OCI-M1 (cell line): ENCODE measurements around the gene COL4A4.
"Not testable (repeated sequence)": the region's sequence is repeated elsewhere in the genome, so short reads cannot be mapped to it uniquely, and the experiment has no call there.

Source experiments
- DNase-seq: peaks from one replicate; lab custom pipeline; 2025; lab: John Stamatoyannopoulos, UW

COL4A4 gene

GRCh38 chr2:227115761-227116160 lies 48.2 kb downstream of the COL4A4 start:
- DNase-seq: no peak

- DNase-seq: peak; percentile 79
These were observed 56.9 kb downstream of the COL4A4 start for GRCh38 chr2:227106845-227107759.

GRCh38 chr2:227103583-227103982 lies 60.4 kb downstream of the COL4A4 start:
- DNase-seq: no peak

- DNase-seq: no peak
These were observed 64.7 kb downstream of the COL4A4 start for GRCh38 chr2:227099340-227099739.

- no peak for DNase-seq
These were observed 65.9 kb downstream of the COL4A4 start for GRCh38 chr2:227098162-227098515.

- no peak for DNase-seq
These were observed 66.4 kb downstream of the COL4A4 start for GRCh38 chr2:227097495-227098161.

GRCh38 chr2:227095346-227095745 lies 68.7 kb downstream of the COL4A4 start:
- DNase-seq: no peak

- no peak for DNase-seq
These were observed 81.7 kb downstream of the COL4A4 start for GRCh38 chr2:227082286-227082685.

GRCh38 chr2:227079726-227080125 lies 84.3 kb downstream of the COL4A4 start:
- no peak for DNase-seq

- DNase-seq: not testable (repeated sequence)
These were observed 98.9 kb downstream of the COL4A4 start for GRCh38 chr2:227065065-227065464.

GRCh38 chr2:227058888-227059399 lies 105.1 kb downstream of the COL4A4 start:
- no peak for DNase-seq

- no peak for DNase-seq
These were observed 106.1 kb downstream of the COL4A4 start for GRCh38 chr2:227057743-227058447.

GRCh38 chr2:227057060-227057459 lies 106.9 kb downstream of the COL4A4 start:
- DNase-seq: no peak

GRCh38 chr2:227054006-227054405 lies 110.0 kb downstream of the COL4A4 start:
- DNase-seq: no peak

GRCh38 chr2:227052879-227053278 lies 111.1 kb downstream of the COL4A4 start:
- no peak for DNase-seq

GRCh38 chr2:227043981-227044380 lies 120.0 kb downstream of the COL4A4 start:
- no peak for DNase-seq

GRCh38 chr2:227038550-227039189 lies 125.3 kb downstream of the COL4A4 start:
- no peak for DNase-seq

- DNase-seq: no peak
These were observed 127.5 kb downstream of the COL4A4 start for GRCh38 chr2:227036527-227036926.

GRCh38 chr2:227035711-227036367 lies 128.2 kb downstream of the COL4A4 start:
- DNase-seq: no peak

- peak; percentile 62 for DNase-seq
These were observed 130.4 kb downstream of the COL4A4 start for GRCh38 chr2:227033471-227034148.

GRCh38 chr2:227031379-227031778 lies 132.6 kb downstream of the COL4A4 start:
- peak; percentile 15 for DNase-seq
